K562 (cell line): ENCODE results near the gene PTCHD4. TPM values are rescaled to one million over a fixed set of nuclear protein-coding genes. Genes with fewer than 3 reads are reported as not detected.

Experiments
- ATAC-seq: fragments of 200-7000 bp; cut with Tn5 transposase; 3 replicates; pipeline ENCODE4 v1.9.1; 2020; ENCODE audit warnings: moderate library complexity
- BruUV-seq: library from RNA; stranded (reverse); fragments of 400-500 nt; replicated peaks from 2 replicates; lab custom pipeline; 2021; lab: Mats Ljungman, UMichigan
- CTCF ChIA-PET: fragments of 300-600 bp; formaldehyde crosslinking; extraction: SDS; loops from one replicate; lab custom pipeline; 2021; ENCODE audit warnings: low intra/inter-chr PET ratio; lab: Yijun Ruan, JAX
- POLR2A ChIA-PET: fragments of 300-600, 350-650 bp; sonication (Branson Sonifier 250); formaldehyde crosslinking; extraction: SDS; loops from one replicate; lab custom pipeline; 2021; ENCODE audit warnings: antibody characterized with exemption, inconsistent platforms; lab: Yijun Ruan, JAX
- DNase-seq, 4 experiments: peaks; one replicate each; pipeline versions ENCODE4 v3.0.0 to v3.0.0-alpha.2; 2011 to 2018; ENCODE audit warnings: low spot score in 3 of 4, mixed read lengths in 3 of 4; ENCODE audit errors: extremely low read depth in 1 of 4
- FAIRE-seq: peaks from 2 replicates; lab custom pipeline; 2011; peaks lifted over from hg19 to GRCh38; lab: Jason Lieb, UNC
- H2AFZ ChIP-seq: 2 replicates; pipeline ENCODE4 v1.6.0; 2011; ENCODE audit warnings: low read depth, low read length, control low read depth, inconsistent platforms
- H3K27ac ChIP-seq: fragments of 200-600 bp; 3 replicates; pipeline ENCODE4 v1.8.0; 2011; ENCODE audit warnings: low read depth, mild to moderate bottlenecking, control low read depth, inconsistent platforms, low read length, moderate library complexity, mixed read lengths; ENCODE audit errors: extremely low read depth
- H3K27me3 ChIP-seq, 2 experiments: fragments of 300-600 bp in 1 of 2; 2 replicates in 1 of 2; 3 replicates in 1 of 2; pipeline versions ENCODE4 v1.6.0 to v1.8.0; 2011; ENCODE audit warnings: inconsistent platforms in 2 of 2, low read length in 2 of 2, mild to moderate bottlenecking in 1 of 2, mixed read lengths in 1 of 2, moderate library complexity in 1 of 2; ENCODE audit not compliant: control insufficient read depth in 2 of 2, insufficient read depth in 2 of 2
- H3K36me3 ChIP-seq: fragments of 300-600 bp; 3 replicates; pipeline ENCODE4 v1.8.0; 2011; ENCODE audit warnings: mild to moderate bottlenecking, low read length, inconsistent platforms; ENCODE audit not compliant: control insufficient read depth, insufficient read depth
- H3K4me1 ChIP-seq, 2 experiments: fragments of 200-600 bp in 1 of 2; replicated peaks in 1 of 2; 2 replicates in 1 of 2; 3 replicates in 1 of 2; pipeline versions ENCODE4 v1.5.1 to v1.8.0; 2011; ENCODE audit warnings: inconsistent platforms in 2 of 2, low read length in 2 of 2, mild to moderate bottlenecking in 1 of 2, mixed read lengths in 1 of 2, moderate library complexity in 1 of 2; ENCODE audit not compliant: control insufficient read depth in 2 of 2, insufficient read depth in 2 of 2
- H3K4me2 ChIP-seq: 2 replicates; pipeline ENCODE4 v1.6.1; 2011; ENCODE audit warnings: low read length, control low read depth, inconsistent platforms, mixed read lengths; ENCODE audit not compliant: insufficient read depth
- H3K4me3 ChIP-seq: fragments of 200-600 bp; sonication (generic), shearing (Covaris generic); 2 replicates; pipeline ENCODE4 v1.5.1; 2016; ENCODE audit warnings: control low read depth, inconsistent platforms
- H3K79me2 ChIP-seq: fragments of 200-600 bp; 3 replicates; pipeline ENCODE4 v1.8.0; 2011; ENCODE audit warnings: low read length, inconsistent platforms; ENCODE audit not compliant: control insufficient read depth, insufficient read depth
- H3K9ac ChIP-seq, 2 experiments: 2 replicates each; pipeline versions ENCODE4 v1.6.0 to v1.6.1; 2011; ENCODE audit warnings: low read depth in 2 of 2, low read length in 2 of 2, control low read depth in 1 of 2, inconsistent platforms in 1 of 2, mild to moderate bottlenecking in 1 of 2, mixed read lengths in 1 of 2; ENCODE audit not compliant: insufficient read depth in 1 of 2
- H3K9me1 ChIP-seq: one replicate; pipeline ENCODE4 v1.6.0; 2011; ENCODE audit warnings: inconsistent platforms, mild to moderate bottlenecking, low read length, moderate library complexity; ENCODE audit not compliant: control insufficient read depth, insufficient read depth
- H3K9me3 ChIP-seq: replicated peaks from 2 replicates; pipeline ENCODE4 v1.5.1; 2011; ENCODE audit warnings: low read depth, low read length, inconsistent platforms; ENCODE audit not compliant: control insufficient read depth, insufficient read depth
- H4K20me1 ChIP-seq: replicated peaks from 2 replicates; pipeline ENCODE4 v1.6.1; 2011; ENCODE audit warnings: low read length, inconsistent platforms, mixed read lengths; ENCODE audit not compliant: control insufficient read depth, insufficient read depth
- BMI1 ChIP-seq: fragments of 150-350 bp; IDR thresholded peaks from 2 replicates; pipeline ENCODE4 v1.6.1; 2014; ENCODE audit warnings: low read length
- CXXC5 ChIP-seq: fragments of 250-450 bp; sonication (Bioruptor Pico); IDR thresholded peaks from 2 replicates; pipeline ENCODE4 v1.8.0; 2022; ENCODE audit warnings: inconsistent platforms, mild to moderate bottlenecking, moderate library complexity
- ILF3 ChIP-seq: fragments of 450-650 bp; IDR thresholded peaks from 2 replicates; pipeline ENCODE4 v1.6.1; 2018; ENCODE audit warnings: antibody characterized with exemption, mild to moderate bottlenecking, moderate library complexity, borderline replicate concordance
- KHSRP ChIP-seq: fragments of 450-650 bp; IDR thresholded peaks from 2 replicates; pipeline ENCODE4 v1.6.1; 2017
- NRF1 ChIP-seq, 2 experiments: fragments of 450-650 bp; IDR thresholded peaks in 1 of 2; conservative IDR thresholded peaks in 1 of 2; 2 replicates each; pipeline ENCODE4 v1.6.1; 2014; ENCODE audit warnings: mild to moderate bottlenecking in 2 of 2
- SRSF1 ChIP-seq: fragments of 200-400 bp; formaldehyde crosslinking; IDR thresholded peaks from 2 replicates; pipeline ENCODE4 v1.6.1; 2017; ENCODE audit warnings: mild to moderate bottlenecking, low read depth, low read length, moderate library complexity
- TAF9B ChIP-seq: fragments of 450-650 bp; IDR thresholded peaks from 2 replicates; pipeline ENCODE4 v1.6.1; 2018; ENCODE audit warnings: mild to moderate bottlenecking; ENCODE audit not compliant: partially characterized antibody
- ZNF23 ChIP-seq: fragments of 250-450 bp; sonication (Bioruptor Pico); IDR thresholded peaks from 2 replicates; pipeline ENCODE4 v1.4.0; 2020; ENCODE audit warnings: mild to moderate bottlenecking
- ZNF551 ChIP-seq: fragments of 250-450 bp; sonication (Bioruptor Pico); IDR thresholded peaks from 2 replicates; pipeline ENCODE4 v1.5.0; 2021; ENCODE audit warnings: mild to moderate bottlenecking, moderate library complexity
- WGBS: fragments of 100-300 bp; shearing (Covaris generic); methylation state at CpG from one replicate; pipeline ENCODE4 v1.1.6; 2016; ENCODE audit warnings: low coverage, mixed read lengths; ENCODE audit not compliant: insufficient coverage; ENCODE audit errors: missing lambda C conversion rate; 5-methylcytosine and 5-hydroxymethylcytosine counted together
- in situ Hi-C: fragments of 300-500 bp; cut with MboI; formaldehyde crosslinking; loops from 4 replicates; pipeline ENCODE4 v1.15.0; 2018; ENCODE audit warnings: inconsistent platforms, mixed read lengths
- intact Hi-C: fragments of 100-400 bp; cut with micrococcal nuclease; formaldehyde crosslinking; loops from 2 replicates; pipeline ENCODE4 v1.14.2; 2022
- polyA plus RNA-seq, 8 experiments: library from polyadenylated mRNA; depleted of rRNA in 4 of 8; stranded (reverse) in 5 of 8; unstranded in 3 of 8; fragments of >200 nt; fragmentation: Nextera tagmentation in 2 of 8; fragmentation: Illumina TruSeq in 1 of 8; extraction: Ambion mirVana in 2 of 8; extraction: Trizol in 1 of 8; gene quantifications; 2 replicates each; pipeline versions ENCODE4 v1.2.1 to v1.2.3, GENCODE V29; 2011 to 2014; ENCODE audit warnings: inconsistent platforms in 1 of 8, missing spikeins in 1 of 8
- total RNA-seq, 7 experiments: library from RNA; depleted of rRNA in 6 of 7; stranded (reverse); fragments of >200 nt in 6 of 7; fragmentation: Illumina TruSeq in 2 of 7; extraction: Trizol in 2 of 7; gene quantifications; 2 replicates each; pipeline versions ENCODE4 v1.2.1 to v1.2.3, GENCODE V29; 2011 to 2021; ENCODE audit warnings: low replicate concordance in 1 of 7
- TF ChIP-seq, protein P1 (sequence below): sonication (generic); formaldehyde crosslinking; IDR thresholded peaks from 2 replicates; pipeline ENCODE4 v1.8.1; 2023; ENCODE audit warnings: mild to moderate bottlenecking, missing genetic modification reagents, moderate library complexity
- TF ChIP-seq, protein P2 (sequence below): fragments of 450-650 bp; IDR thresholded peaks from 2 replicates; pipeline ENCODE4 v1.6.1; 2018; ENCODE audit not compliant: partially characterized antibody

PTCHD4 gene
- total and polyA plus RNA-seq, 9 of the 15 experiments (the other 6 are each of a cell fraction or from before 2014, with no cell fraction given): not detected

DNA sequence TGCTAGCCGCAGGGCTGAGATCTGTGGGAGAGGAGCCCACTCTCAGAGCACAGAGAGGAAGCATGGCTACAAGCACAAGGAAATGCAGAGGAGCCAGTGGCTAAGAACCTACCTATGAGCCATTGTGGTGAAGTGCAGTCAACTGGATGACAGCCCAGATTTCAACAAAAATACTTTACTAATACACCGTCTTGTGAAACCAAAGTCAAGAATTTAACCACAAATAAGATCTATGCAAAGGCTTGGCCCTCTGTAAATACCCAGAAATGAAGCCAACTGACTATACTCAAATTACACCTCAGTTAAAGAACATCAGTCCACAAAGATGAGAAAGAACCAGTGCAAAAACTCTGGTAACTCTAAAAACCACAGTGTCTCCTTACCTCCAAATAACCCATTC is 40.1 kb upstream of the PTCHD4 start (continued):
- TF ChIP-seq, protein P1, sequence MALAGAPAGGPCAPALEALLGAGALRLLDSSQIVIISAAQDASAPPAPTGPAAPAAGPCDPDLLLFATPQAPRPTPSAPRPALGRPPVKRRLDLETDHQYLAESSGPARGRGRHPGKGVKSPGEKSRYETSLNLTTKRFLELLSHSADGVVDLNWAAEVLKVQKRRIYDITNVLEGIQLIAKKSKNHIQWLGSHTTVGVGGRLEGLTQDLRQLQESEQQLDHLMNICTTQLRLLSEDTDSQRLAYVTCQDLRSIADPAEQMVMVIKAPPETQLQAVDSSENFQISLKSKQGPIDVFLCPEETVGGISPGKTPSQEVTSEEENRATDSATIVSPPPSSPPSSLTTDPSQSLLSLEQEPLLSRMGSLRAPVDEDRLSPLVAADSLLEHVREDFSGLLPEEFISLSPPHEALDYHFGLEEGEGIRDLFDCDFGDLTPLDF (CRISPR knock-in tag): no peak
- TF ChIP-seq, protein P2, sequence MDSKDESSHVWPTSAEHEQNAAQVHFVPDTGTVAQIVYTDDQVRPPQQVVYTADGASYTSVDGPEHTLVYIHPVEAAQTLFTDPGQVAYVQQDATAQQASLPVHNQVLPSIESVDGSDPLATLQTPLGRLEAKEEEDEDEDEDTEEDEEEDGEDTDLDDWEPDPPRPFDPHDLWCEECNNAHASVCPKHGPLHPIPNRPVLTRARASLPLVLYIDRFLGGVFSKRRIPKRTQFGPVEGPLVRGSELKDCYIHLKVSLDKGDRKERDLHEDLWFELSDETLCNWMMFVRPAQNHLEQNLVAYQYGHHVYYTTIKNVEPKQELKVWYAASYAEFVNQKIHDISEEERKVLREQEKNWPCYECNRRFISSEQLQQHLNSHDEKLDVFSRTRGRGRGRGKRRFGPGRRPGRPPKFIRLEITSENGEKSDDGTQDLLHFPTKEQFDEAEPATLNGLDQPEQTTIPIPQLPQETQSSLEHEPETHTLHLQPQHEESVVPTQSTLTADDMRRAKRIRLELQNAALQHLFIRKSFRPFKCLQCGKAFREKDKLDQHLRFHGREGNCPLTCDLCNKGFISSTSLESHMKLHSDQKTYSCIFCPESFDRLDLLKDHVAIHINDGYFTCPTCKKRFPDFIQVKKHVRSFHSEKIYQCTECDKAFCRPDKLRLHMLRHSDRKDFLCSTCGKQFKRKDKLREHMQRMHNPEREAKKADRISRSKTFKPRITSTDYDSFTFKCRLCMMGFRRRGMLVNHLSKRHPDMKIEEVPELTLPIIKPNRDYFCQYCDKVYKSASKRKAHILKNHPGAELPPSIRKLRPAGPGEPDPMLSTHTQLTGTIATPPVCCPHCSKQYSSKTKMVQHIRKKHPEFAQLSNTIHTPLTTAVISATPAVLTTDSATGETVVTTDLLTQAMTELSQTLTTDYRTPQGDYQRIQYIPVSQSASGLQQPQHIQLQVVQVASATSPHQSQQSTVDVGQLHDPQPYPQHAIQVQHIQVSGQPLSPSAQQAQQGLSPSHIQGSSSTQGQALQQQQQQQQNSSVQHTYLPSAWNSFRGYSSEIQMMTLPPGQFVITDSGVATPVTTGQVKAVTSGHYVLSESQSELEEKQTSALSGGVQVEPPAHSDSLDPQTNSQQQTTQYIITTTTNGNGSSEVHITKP: no peak
- TF ChIP-seq NRF1 (conservative IDR thresholded peaks at IDR 0.05 in 1 of 2, IDR thresholded peaks at IDR 0.05 in 1 of 2): no peak
- TF ChIP-seq TAF9B: no peak

DNA sequence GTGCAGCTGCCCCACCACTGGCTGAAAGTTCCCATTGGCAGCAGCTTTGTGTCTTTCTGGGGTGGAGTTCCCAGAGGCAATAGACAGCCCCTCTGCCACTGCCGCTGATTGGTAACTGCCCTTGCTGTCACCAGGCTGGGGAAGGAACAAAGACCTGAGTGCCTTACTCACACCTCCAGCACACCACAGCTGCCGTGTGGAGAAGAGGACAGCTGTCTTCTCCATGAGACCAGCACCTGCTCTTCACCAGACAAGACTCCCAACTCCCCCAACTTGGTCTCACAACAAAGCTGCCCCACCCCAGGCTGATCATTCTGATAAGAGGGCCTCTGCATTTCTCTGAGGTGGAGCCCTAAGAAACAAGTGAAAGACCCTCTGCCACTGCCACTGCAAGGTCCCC is 39.7 kb upstream of the PTCHD4 start:
- Histone ChIP-seq H3K9me3 (peaks cover 2% of the 10 kb centered on the region; the same call in 1 of the 2 replicates), H4K20me1 (no peaks in the 10 kb centered on the region), H3K27me3 (no peaks in the 10 kb centered on the region), H3K9me1 (no peaks in the 10 kb centered on the region), H3K4me2 (no peak overlapping the region), H3K36me3 (no peaks in the 10 kb centered on the region), H3K27ac (no peak overlapping the region), H3K4me1 (no peaks in the 10 kb centered on the region), H3K79me2 (no peaks in the 10 kb centered on the region), H2AFZ (no peak overlapping the region), H3K9ac (no peak overlapping the region), H3K4me3 (no peak overlapping the region)
- FAIRE-seq (no peak), DNase-seq (no peak), ATAC-seq (no peak)
- in situ Hi-C loops (no loop called here), intact Hi-C loops (no loop called here)
- no peak for TF ChIP-seq ZNF23 (CRISPR knock-in tag)
- no peak for TF ChIP-seq KHSRP
- no peak for TF ChIP-seq ILF3
- no peak for TF ChIP-seq BMI1
- no peak for TF ChIP-seq ZNF551 (CRISPR knock-in tag)
- TF ChIP-seq SRSF1: no peak
- TF ChIP-seq CXXC5: no peak
- BruUV-seq: no TSS peak
- ChIA-PET CTCF (no interaction called here), POLR2A (no interaction called here)
- WGBS: 0% methylated on average over 2 of the region's 2 CpGs
